Measurements from ENCODE around the gene RPS15.

DNA sequence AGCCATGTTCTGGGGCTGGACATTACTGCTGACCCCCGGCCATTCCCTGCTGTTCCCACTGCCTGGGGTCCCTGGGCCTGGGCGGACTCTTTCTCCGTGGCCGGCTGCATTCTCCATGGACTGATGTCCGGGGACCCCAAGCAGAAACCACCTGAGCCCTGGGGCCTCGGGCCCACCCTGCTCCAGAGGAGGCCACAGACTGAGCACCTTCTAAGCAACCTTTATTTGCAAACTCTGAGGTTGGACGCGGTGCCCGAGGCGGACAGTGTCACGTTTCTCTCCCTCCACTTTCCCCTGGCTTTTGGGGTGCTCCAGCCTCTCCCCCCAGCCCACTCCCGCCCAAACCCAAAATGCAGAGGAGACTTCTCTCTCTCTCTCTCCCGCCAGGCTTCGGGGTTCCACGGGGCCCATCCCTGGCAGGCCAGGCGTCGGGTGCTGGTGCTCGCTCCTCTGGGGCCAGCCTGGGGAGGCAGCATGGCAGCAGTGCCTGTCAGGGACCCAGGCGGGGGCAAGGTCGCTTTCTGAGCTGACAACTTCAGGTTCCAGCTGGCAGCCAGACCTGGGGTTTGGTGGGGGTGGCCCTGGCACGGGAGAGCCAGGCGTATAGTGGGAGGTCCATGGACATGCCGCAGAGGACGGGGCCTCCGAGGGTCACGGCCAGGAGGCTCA lies 43.2 kb downstream of the RPS15 start:
- TF ChIP-seq EZH2 (IDR thresholded peaks at IDR 0.05), result no peak
- TF ChIP-seq, protein P1, sequence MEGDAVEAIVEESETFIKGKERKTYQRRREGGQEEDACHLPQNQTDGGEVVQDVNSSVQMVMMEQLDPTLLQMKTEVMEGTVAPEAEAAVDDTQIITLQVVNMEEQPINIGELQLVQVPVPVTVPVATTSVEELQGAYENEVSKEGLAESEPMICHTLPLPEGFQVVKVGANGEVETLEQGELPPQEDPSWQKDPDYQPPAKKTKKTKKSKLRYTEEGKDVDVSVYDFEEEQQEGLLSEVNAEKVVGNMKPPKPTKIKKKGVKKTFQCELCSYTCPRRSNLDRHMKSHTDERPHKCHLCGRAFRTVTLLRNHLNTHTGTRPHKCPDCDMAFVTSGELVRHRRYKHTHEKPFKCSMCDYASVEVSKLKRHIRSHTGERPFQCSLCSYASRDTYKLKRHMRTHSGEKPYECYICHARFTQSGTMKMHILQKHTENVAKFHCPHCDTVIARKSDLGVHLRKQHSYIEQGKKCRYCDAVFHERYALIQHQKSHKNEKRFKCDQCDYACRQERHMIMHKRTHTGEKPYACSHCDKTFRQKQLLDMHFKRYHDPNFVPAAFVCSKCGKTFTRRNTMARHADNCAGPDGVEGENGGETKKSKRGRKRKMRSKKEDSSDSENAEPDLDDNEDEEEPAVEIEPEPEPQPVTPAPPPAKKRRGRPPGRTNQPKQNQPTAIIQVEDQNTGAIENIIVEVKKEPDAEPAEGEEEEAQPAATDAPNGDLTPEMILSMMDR (IDR thresholded peaks at IDR 0.05), result no peak
- TF ChIP-seq EZH2phosphoT487 (IDR thresholded peaks at IDR 0.05), result no peak

Data from neural progenitor cell (in vitro differentiated cells).